HG03342 (cell line): ENCODE measurements around the gene APBB2.

Experiments used
- ATAC-seq: cut with Tn5 transposase; IDR thresholded peaks from one replicate; pipeline ENCODE4 v1.9.1; 2021; ENCODE audit warnings: mild to moderate bottlenecking, moderate library complexity; ENCODE audit not compliant: unreplicated experiment

Gene APBB2

GRCh38 chr4:41216294-41217019 is 2.1 kb upstream of the APBB2 start:
- ATAC-seq = peak; percentile 53

- ATAC-seq = no peak
Measured at GRCh38 chr4:41215969-41216293, 1.6 kb upstream of the APBB2 start.

GRCh38 chr4:41215155-41215554 is 813 bp upstream of the APBB2 start:
- no peak for ATAC-seq

GRCh38 chr4:41214825-41215146 is 444 bp upstream of the APBB2 start:
- no peak for ATAC-seq

- ATAC-seq = peak; percentile 1
Measured at GRCh38 chr4:41213625-41214135, 662 bp downstream of the APBB2 start.

- no peak for ATAC-seq
Measured at GRCh38 chr4:41212616-41213203, 1.6 kb downstream of the APBB2 start.

- ATAC-seq = no peak
Measured at GRCh38 chr4:41211951-41212615, 2.3 kb downstream of the APBB2 start.

GRCh38 chr4:41209901-41210300 is 4.4 kb downstream of the APBB2 start:
- no peak for ATAC-seq

GRCh38 chr4:41209187-41209586 is 5.2 kb downstream of the APBB2 start:
- ATAC-seq = no peak

GRCh38 chr4:41207291-41207831 is 7.0 kb downstream of the APBB2 start:
- ATAC-seq = no peak

GRCh38 chr4:41205854-41206460 is 8.4 kb downstream of the APBB2 start:
- no peak for ATAC-seq

GRCh38 chr4:41205130-41205529 is 9.2 kb downstream of the APBB2 start:
- ATAC-seq = no peak

- no peak for ATAC-seq
Measured at GRCh38 chr4:41204400-41204978, 9.9 kb downstream of the APBB2 start.

GRCh38 chr4:41203841-41204240 is 10.5 kb downstream of the APBB2 start:
- ATAC-seq = no peak

GRCh38 chr4:41202820-41203568 is 11.3 kb downstream of the APBB2 start:
- ATAC-seq = no peak

- no peak for ATAC-seq
Measured at GRCh38 chr4:41202356-41202755, 12.0 kb downstream of the APBB2 start.

GRCh38 chr4:41200486-41201017 is 13.8 kb downstream of the APBB2 start:
- ATAC-seq = no peak

- ATAC-seq = no peak
Measured at GRCh38 chr4:41199788-41200187, 14.6 kb downstream of the APBB2 start.

GRCh38 chr4:41197996-41198395 is 16.3 kb downstream of the APBB2 start:
- ATAC-seq = no peak

GRCh38 chr4:41197495-41197894 is 16.8 kb downstream of the APBB2 start:
- ATAC-seq = no peak
